MM.1S (cell line): ENCODE measurements around the gene MESD.

Experiments used
- EZH2 ChIP-seq: fragments of 300-600 bp; sonication (generic); optimal IDR thresholded peaks from 2 replicates; pipeline ENCODE3; 2017; ENCODE audit warnings: low read depth, mild to moderate bottlenecking, antibody characterized with exemption, low read length, mixed read lengths
- EZH2phosphoT487 ChIP-seq: fragments of 300-600 bp; sonication (generic); IDR thresholded peaks from 2 replicates; pipeline ENCODE4 v1.6.1; 2018; ENCODE audit warnings: antibody characterized with exemption, low read length
- TF ChIP-seq, protein P1 (sequence below): fragments of 300-600 bp; sonication (generic); IDR thresholded peaks from 2 replicates; pipeline ENCODE4 v1.5.1; 2016; ENCODE audit warnings: antibody characterized with exemption, low read length, mixed read lengths

- TF ChIP-seq, protein P1, sequence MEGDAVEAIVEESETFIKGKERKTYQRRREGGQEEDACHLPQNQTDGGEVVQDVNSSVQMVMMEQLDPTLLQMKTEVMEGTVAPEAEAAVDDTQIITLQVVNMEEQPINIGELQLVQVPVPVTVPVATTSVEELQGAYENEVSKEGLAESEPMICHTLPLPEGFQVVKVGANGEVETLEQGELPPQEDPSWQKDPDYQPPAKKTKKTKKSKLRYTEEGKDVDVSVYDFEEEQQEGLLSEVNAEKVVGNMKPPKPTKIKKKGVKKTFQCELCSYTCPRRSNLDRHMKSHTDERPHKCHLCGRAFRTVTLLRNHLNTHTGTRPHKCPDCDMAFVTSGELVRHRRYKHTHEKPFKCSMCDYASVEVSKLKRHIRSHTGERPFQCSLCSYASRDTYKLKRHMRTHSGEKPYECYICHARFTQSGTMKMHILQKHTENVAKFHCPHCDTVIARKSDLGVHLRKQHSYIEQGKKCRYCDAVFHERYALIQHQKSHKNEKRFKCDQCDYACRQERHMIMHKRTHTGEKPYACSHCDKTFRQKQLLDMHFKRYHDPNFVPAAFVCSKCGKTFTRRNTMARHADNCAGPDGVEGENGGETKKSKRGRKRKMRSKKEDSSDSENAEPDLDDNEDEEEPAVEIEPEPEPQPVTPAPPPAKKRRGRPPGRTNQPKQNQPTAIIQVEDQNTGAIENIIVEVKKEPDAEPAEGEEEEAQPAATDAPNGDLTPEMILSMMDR, result no peak
- TF ChIP-seq EZH2 (no peak), EZH2phosphoT487 (no peak)
These were observed 57.2 kb downstream of the MESD start for GRCh38 chr15:80932513-80932815.
